Measurements from ENCODE around the gene SIAH2.

SIAH2 gene

DNA sequence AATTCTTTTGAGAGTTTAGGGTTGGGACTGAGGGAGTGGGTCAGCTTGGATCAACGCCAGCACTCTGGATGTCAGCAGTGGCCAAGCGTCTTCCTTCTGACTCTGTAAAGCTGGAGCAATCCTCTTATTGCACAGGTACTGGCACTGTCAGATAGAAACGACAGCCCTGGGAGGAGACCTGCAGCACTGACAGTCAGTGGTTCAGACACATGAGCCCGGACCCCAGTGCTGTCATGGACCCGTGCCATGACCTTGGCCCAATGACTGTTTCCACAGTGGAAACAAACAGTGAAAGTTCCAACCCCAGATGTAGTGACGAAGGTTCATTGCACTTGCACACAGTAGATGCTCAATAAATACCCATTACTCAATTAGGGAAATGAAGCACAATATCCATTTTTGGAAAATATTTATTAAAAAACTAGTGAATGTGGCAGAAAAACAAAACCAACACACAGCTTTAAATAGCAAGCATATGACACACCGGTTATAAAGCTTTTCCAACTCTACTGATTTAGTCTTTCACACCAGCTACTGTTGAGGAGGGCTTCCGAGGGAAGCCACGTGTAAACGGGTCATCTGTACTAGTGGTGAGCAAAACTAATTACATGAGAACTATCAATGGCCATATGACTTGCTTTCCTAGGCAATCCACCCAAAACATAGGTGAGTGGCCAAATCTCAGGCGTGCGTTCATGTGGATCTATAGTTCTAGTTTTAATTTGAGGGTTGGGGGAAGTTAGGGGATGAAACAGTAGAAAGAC, 22.1 kb downstream of the SIAH2 start:
- peaks cover 25% of the 10 kb centered on the region for H3K36me3 Mint-ChIP-seq (ENCODE audit: insufficient read depth)
- no peak overlapping the region for H3K4me3 Mint-ChIP-seq
- no peaks in the 10 kb centered on the region for H3K27me3 Mint-ChIP-seq
- ATAC-seq (replicated peaks) (no peak), DNase-seq (no peak)
- H3K27ac Mint-ChIP-seq: peak overlapping the region; percentile 75 to 86
- H3K9me3 Mint-ChIP-seq: no peaks in the 10 kb centered on the region
- H3K4me1 Mint-ChIP-seq (ENCODE audit: low read depth in 2 of 2): peaks cover 32 to 37% of the 10 kb centered on the region in 2 donors

DNA sequence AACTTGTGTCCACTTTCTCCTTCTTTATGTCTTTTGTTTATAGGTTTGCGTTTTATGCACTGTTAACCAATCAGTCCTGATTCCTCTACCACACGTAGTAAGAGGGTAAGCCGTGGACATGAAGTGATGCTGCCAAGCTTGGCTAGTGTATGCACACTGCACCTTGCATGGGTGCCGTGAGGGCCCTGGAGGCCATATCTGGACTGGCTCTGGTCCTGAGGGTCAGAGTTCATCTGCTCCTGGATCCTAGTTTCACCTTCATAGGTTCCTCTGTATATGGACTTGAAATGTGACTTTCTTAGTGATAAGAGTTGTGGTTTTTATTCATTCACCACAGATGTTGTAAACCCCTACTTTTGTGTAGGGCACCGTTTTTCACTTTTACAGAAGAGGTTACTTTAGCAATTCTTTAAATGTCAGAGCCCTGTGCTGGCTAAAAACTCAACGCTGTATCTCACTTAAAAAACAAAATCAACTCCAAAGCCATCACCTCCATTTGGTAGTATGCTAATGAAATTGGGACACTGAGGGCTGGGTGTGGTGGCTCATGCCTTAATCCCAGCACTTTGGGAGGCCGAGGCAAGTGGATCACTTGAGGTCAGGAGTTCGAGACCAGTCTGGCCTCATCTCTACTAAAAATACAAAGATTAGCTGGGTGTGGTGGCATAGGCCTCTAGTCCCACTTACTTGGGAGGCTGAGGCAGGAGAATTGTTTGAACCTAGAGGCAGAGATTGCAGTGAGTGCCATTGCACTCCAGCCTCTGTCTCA, 22.9 kb downstream of the SIAH2 start:
- Mint-ChIP-seq H3K4me3 (no peak overlapping the region), H3K27me3 (no peaks in the 10 kb centered on the region), H3K27ac (peak overlapping the region; percentile 75 to 86), H3K9me3 (no peaks in the 10 kb centered on the region), H3K4me1 (ENCODE audit: low read depth in 2 of 2) (peaks cover 26 to 31% of the 10 kb centered on the region in 2 donors), H3K36me3 (ENCODE audit: insufficient read depth) (peaks cover 25% of the 10 kb centered on the region)
- peak; percentile 54 for ATAC-seq (replicated peaks)
- DNase-seq: no peak

DNA sequence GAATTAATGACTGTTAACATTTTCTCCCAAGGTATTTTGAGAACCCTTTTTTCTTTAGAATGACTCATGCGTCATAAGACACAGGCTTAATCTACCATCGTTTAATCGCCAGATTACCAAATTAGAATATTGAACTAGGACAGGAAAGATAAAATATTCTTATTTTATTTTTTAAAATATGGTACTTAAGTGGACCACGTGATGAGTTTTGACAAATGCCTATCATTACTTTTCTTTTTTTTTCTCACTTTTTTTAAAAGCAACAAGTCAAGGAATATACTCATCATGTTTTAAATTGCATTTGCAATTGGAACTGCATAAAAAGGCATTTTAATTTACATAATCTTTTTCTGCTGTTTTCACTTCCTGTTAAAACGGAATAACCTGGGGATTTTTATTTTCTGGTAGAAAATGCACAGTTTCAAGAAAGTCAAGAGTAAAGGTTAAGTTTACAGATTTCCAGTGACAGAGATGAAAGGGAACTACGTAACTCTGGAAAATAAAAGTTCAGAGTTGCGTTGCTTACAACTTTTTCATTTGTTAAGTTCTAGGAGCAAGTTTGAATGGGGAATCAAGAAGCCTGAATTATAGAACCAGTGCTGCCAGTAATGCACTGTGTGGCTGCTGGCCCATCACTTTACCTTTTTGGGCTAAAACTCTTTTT, 23.6 kb downstream of the SIAH2 start:
- Mint-ChIP-seq H3K9me3 (no peaks in the 10 kb centered on the region), H3K4me3 (no peak overlapping the region), H3K36me3 (ENCODE audit: insufficient read depth) (peaks cover 25% of the 10 kb centered on the region), H3K27me3 (no peaks in the 10 kb centered on the region), H3K27ac (peak overlapping the region; percentile 75 to 86), H3K4me1 (ENCODE audit: low read depth in 2 of 2) (peaks cover 20 to 26% of the 10 kb centered on the region in 2 donors)
- no peak for DNase-seq
- peak; percentile 15 for ATAC-seq (replicated peaks)

- H3K27ac Mint-ChIP-seq: peak overlapping the region in 1 of 2 donors; percentile 5
- DNase-seq: no peak
- ATAC-seq (replicated peaks): no peak
- no peaks in the 10 kb centered on the region for H3K27me3 Mint-ChIP-seq
- H3K4me1 Mint-ChIP-seq (ENCODE audit: low read depth in 2 of 2): peaks cover 20% of the 10 kb centered on the region in 2 donors
- H3K9me3 Mint-ChIP-seq: no peaks in the 10 kb centered on the region
- no peak overlapping the region for H3K4me3 Mint-ChIP-seq
- H3K36me3 Mint-ChIP-seq (ENCODE audit: insufficient read depth): peaks cover 22% of the 10 kb centered on the region
Measured at GRCh38 chr3:150738688-150739087, 24.3 kb downstream of the SIAH2 start.

DNA sequence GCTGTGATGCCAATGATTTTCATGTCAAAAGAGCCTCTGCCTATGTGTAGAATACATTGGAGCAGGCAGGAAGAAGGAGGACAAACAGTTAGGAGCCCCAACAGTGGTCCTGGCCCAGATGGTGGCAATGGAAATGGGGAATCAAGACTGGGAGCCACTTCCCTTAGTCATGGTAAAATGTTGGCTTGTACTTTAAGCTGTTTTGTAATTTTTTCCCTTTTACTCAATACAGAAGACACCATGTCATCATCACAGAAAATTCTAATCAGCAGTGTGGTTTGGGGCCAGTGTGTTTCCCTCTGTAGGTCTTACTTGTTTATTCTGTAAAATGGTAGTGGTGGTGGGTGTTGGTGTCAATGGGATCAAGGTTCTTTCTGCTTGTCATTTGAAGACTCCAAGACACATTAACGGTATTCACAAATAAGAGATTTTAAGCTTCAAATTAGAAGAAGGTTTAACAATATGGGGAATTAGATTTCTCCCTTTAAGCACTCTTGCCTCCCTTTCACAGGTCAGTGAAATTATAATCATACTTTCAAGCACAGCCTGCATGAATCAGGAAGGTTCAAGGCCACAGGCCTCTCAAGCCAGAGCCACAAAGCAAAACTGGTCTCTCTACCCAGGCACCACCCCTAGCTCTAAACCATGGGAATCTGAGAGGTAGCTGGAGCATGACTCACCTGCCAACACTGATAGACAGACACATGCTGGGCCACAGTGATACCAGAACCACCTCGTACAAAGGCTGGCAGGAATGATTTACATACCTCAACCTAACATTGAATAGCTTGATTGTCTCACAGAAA, 24.9 kb downstream of the SIAH2 start:
- Mint-ChIP-seq H3K4me3 (no peak overlapping the region), H3K27me3 (no peaks in the 10 kb centered on the region), H3K9me3 (no peaks in the 10 kb centered on the region), H3K36me3 (ENCODE audit: insufficient read depth) (peaks cover 21% of the 10 kb centered on the region), H3K27ac (peak overlapping the region in 1 of 2 donors; percentile 5), H3K4me1 (ENCODE audit: low read depth in 2 of 2) (peaks cover 17 to 20% of the 10 kb centered on the region in 2 donors)
- DNase-seq (no peak), ATAC-seq (replicated peaks) (no peak)

- H3K9me3 Mint-ChIP-seq: no peaks in the 10 kb centered on the region
- no peak for ATAC-seq (replicated peaks)
- H3K27me3 Mint-ChIP-seq: no peaks in the 10 kb centered on the region
- peaks cover 17% of the 10 kb centered on the region for H3K36me3 Mint-ChIP-seq (ENCODE audit: insufficient read depth)
- no peak overlapping the region for H3K4me3 Mint-ChIP-seq
- no peak overlapping the region for H3K27ac Mint-ChIP-seq
- DNase-seq: no peak
- peaks cover 11 to 13% of the 10 kb centered on the region in 2 donors for H3K4me1 Mint-ChIP-seq (ENCODE audit: low read depth in 2 of 2)
Measured at GRCh38 chr3:150736903-150737832, 25.8 kb downstream of the SIAH2 start.

- ATAC-seq (replicated peaks): no peak
- H3K27ac Mint-ChIP-seq: no peak overlapping the region
- H3K4me1 Mint-ChIP-seq (ENCODE audit: low read depth in 2 of 2): peaks cover 10 to 13% of the 10 kb centered on the region in 2 donors
Measured at GRCh38 chr3:150736316-150736719, 26.7 kb downstream of the SIAH2 start.

DNA sequence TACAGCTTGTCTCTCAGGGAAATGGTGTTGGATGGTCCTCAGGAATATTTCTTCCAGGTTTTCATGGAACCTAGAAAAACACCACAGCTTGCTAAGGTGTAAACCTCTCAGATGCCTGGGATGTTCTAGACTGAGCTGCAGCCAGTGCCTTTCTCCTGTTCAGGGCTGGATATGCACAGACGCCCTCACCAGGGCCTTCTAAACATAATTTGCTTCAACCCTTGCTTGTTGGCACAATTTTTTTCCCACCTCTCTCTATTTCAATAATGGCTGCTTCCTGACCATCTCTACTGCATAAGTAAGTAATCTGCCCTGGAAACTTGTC, 28.2 kb downstream of the SIAH2 start:
- Mint-ChIP-seq H3K9me3 (no peaks in the 10 kb centered on the region), H3K4me1 (ENCODE audit: low read depth in 2 of 2) (peaks cover under 1 to 7% of the 10 kb centered on the region in 2 donors), H3K27me3 (no peaks in the 10 kb centered on the region), H3K4me3 (no peak overlapping the region), H3K36me3 (ENCODE audit: insufficient read depth) (peaks cover under 1% of the 10 kb centered on the region), H3K27ac (no peak overlapping the region)
- DNase-seq (no peak), ATAC-seq (replicated peaks) (no peak)

More at GRCh38 chr3:150736316-150736719, 26.7 kb downstream of the SIAH2 start:
- Mint-ChIP-seq H3K36me3 (ENCODE audit: insufficient read depth) (peaks cover 9% of the 10 kb centered on the region), H3K4me3 (no peak overlapping the region), H3K9me3 (no peaks in the 10 kb centered on the region), H3K27me3 (no peaks in the 10 kb centered on the region)
- no peak for DNase-seq

DNA sequence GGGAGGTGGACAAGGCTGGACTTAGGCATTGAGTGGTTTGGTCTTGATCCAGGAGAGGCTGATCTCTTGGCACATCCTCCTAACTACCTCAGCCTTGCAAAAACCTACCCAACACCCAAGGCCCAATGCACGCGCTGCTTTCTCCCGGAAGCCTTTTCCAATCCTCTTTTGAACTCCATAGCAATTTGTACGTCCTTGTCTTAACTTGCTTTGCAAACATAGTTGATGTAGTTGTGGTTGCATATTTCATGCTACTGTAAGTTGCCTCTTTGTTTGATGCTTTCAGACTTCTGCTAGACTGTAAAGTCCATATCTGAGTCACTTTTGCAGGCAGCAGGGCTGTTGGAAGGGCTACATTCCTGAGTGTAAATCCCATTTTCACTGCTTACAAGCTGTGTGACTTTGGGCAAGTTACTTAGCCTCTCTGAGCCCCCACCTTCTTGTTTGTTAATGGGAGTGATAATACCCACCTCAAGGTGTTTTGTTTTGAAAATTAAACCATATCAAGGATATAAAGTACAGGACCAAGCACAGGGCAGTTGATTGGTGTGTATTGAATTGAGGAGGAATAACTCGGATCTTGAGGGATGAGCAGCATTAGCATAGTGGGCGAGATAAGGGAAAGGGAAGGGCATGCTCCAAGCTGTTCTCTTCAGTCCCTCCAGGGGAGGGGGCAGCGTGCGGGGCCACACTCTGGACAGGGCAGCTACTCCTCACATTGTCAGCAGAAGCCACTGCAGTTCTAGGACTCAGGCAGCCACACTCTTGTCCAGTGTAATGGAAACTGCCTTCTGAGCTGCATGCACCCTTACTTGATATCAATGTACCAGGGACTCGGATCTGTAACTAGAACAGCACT, 28.8 kb downstream of the SIAH2 start:
- DNase-seq: no peak

GRCh38 chr3:150733373-150733935, 29.5 kb downstream of the SIAH2 start:
- Mint-ChIP-seq H3K4me1 (ENCODE audit: low read depth in 2 of 2) (no peaks in the 10 kb centered on the region), H3K36me3 (ENCODE audit: insufficient read depth) (no peaks in the 10 kb centered on the region), H3K4me3 (no peak overlapping the region), H3K27me3 (no peaks in the 10 kb centered on the region), H3K27ac (no peak overlapping the region), H3K9me3 (no peaks in the 10 kb centered on the region)
- ATAC-seq (replicated peaks) (no peak), DNase-seq (no peak)

More for the DNA sequence above, 28.8 kb downstream of the SIAH2 start:
- Mint-ChIP-seq H3K9me3 (no peaks in the 10 kb centered on the region), H3K27me3 (no peaks in the 10 kb centered on the region), H3K4me3 (no peak overlapping the region), H3K4me1 (ENCODE audit: low read depth in 2 of 2) (peaks cover 0 to 3% of the 10 kb centered on the region in 2 donors), H3K36me3 (ENCODE audit: insufficient read depth) (no peaks in the 10 kb centered on the region), H3K27ac (no peak overlapping the region)
- no peak for ATAC-seq (replicated peaks)

DNA sequence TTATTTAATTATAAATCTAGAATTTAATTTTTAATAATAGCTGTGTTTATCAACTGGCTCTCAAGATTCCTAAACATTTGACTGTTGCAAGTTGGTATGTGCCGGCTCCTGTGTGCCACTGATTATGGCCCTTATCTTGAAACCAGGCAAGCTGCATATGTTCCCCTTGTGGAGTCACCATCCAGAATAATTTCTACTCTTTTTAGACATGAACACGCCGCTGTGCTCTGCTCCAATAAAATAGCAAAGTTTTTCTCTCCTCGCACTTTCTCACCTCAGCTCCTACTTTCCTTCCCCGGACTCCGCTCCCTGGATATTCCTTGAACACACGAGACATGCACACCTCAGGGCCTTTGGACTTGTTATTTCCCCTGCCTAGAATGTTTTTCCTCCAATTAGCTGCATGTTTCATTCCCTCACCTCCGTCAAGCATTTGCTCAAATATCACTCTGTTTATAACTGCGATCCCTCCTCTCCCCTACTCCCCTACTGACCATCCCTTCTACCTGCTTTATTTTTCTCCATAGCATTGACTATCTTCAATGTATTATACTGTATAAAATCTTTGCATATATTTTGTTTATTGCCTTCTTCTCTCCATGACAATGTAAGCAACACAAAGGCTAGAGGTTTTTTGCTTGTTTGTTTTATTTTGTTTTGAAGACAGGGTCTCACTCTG, 33.1 kb downstream of the SIAH2 start:
- DNase-seq: no peak
- Mint-ChIP-seq H3K27me3 (no peaks in the 10 kb centered on the region), H3K4me3 (no peak overlapping the region), H3K36me3 (ENCODE audit: insufficient read depth) (no peaks in the 10 kb centered on the region), H3K27ac (no peak overlapping the region), H3K4me1 (ENCODE audit: low read depth in 2 of 2) (peaks cover 0 to 3% of the 10 kb centered on the region in 2 donors), H3K9me3 (no peaks in the 10 kb centered on the region)
- no peak for ATAC-seq (replicated peaks)
